Aorta (tissue), 5 donors: ENCODE data around the gene RAF1. TPM values are rescaled to one million over a fixed set of nuclear protein-coding genes. Genes with fewer than 3 reads are reported as not detected.
"Not testable (repeated sequence)": the region's sequence is repeated elsewhere in the genome, so short reads cannot be mapped to it uniquely, and the experiment has no call there.

ENCODE experiments used
- ATAC-seq: fragments of 200-7000 bp; cut with Tn5 transposase; one replicate; pipeline ENCODE4 v1.9.1; 2022; ENCODE audit warnings: moderate library complexity; ENCODE audit not compliant: low FRiP score
- DNase-seq, 2 donors: peaks; one replicate each; pipeline ENCODE4 v3.0.0-alpha.2; 2020
- H3K27ac ChIP-seq, 2 donors: one replicate each; pipeline ENCODE4 v1.5.1; 2013; ENCODE audit warnings: low read length in 2 of 2, mild to moderate bottlenecking in 2 of 2, moderate library complexity in 2 of 2, control low read depth in 1 of 2, inconsistent platforms in 1 of 2, low read depth in 1 of 2
- H3K27me3 ChIP-seq, 2 donors: one replicate each; pipeline ENCODE4 v1.6.1; 2013; ENCODE audit warnings: control low read depth in 1 of 2, low read length in 1 of 2, mild to moderate bottlenecking in 1 of 2, moderate library complexity in 1 of 2; ENCODE audit not compliant: insufficient read depth in 2 of 2, control insufficient read depth in 1 of 2
- H3K36me3 ChIP-seq, 2 donors: one replicate each; pipeline ENCODE4 v1.6.1; 2013; ENCODE audit warnings: control low read depth in 1 of 2, low read length in 1 of 2, mild to moderate bottlenecking in 1 of 2; ENCODE audit not compliant: insufficient read depth in 2 of 2, control insufficient read depth in 1 of 2
- H3K4me1 ChIP-seq, 2 donors: one replicate each; pipeline ENCODE4 v1.6.1; 2013; ENCODE audit warnings: low read length in 2 of 2, control low read depth in 1 of 2, mild to moderate bottlenecking in 1 of 2, moderate library complexity in 1 of 2; ENCODE audit not compliant: insufficient read depth in 2 of 2, control insufficient read depth in 1 of 2
- H3K4me3 ChIP-seq, 2 donors: one replicate each; pipeline ENCODE4 v1.5.1; 2013; ENCODE audit warnings: low read length in 2 of 2, control low read depth in 1 of 2, mild to moderate bottlenecking in 1 of 2
- H3K9me3 ChIP-seq: one replicate; pipeline ENCODE4 v1.6.1; 2013; ENCODE audit warnings: mild to moderate bottlenecking, low read length; ENCODE audit not compliant: control insufficient read depth
- WGBS, 2 donors: extraction: QIAGEN DNeasy Blood & Tissue Kit; methylation state at CpG; one replicate each; pipeline ENCODE4 v1.1.7; 2013; 5-methylcytosine and 5-hydroxymethylcytosine counted together
- intact Hi-C, 2 donors: fragments of 100-400 bp; cut with DNase I; formaldehyde crosslinking; loops; one replicate each; pipeline versions ENCODE4 v1.14.2 to v1.15.0; 2022
- polyA plus RNA-seq, 2 donors: library from polyadenylated mRNA; stranded (reverse); fragments of 200-250 nt; gene quantifications; one replicate each; pipeline ENCODE4 v1.2.3, GENCODE V29; 2013
- total RNA-seq, 2 donors: library from RNA; stranded (reverse); fragmentation: NEBNext Ultra II Directional; extraction: Animal tissue kit (Norgen Biotek cat#: 25700); gene quantifications; one replicate each; pipeline ENCODE4 v1.2.1, GENCODE V29; 2021
- donor health status: healthy with polysubstance abuse.
- donor health status: Bipolar disorder and iron deficiency.
- donor health status: DM: no; HTN: no; CAD: no.
- donor health status: DM: no; HTN: no; CAD: no.
- donor health status: DM: yes; HTN: yes; CAD: no.

Gene RAF1
- total and polyA plus RNA-seq, 4 donors = 57.0 to 117 (median 89.7) TPM

DNA sequence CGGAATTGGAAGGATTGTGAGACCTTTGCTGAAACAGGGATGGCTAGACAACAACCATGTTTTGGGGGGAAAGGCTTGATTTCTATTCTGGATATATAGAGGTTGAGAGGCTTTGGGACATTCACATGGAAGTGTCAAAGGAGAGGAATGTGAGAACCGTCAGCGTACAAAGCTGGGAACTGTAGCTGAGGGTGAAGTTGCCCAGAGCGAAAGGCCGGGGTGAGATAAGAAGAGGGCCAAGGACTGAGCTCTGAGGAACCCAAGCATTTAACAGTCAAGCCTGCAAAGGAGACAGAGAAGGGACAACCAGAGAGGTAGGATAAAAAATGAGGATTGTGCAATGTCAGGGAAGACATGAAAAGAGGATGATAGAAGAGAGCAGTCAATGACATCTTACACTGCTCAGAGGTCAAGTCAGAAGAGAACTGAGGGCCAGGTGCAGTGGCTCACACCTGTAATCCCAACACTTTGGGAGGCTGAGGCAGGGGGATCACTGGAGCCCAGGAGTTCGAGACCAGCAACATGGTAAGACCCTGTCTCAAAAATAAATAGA lies 41.5 kb upstream of the RAF1 start:
- ATAC-seq (no peak), DNase-seq (no peak)
- Histone ChIP-seq H3K36me3 (no peaks in the 10 kb centered on the region), H3K27ac (no peak overlapping the region), H3K9me3 (no peaks in the 10 kb centered on the region), H3K4me1 (peaks cover 0 to 2% of the 10 kb centered on the region in 2 donors), H3K4me3 (no peak overlapping the region), H3K27me3 (no peaks in the 10 kb centered on the region)
- intact Hi-C loops = loop anchor here (5.0 to 10.0 kb wide), 4 partner anchors 43 to 571 kb away; partner anchors contain the start of genes MKRN2 (in 1 of the 2), RAF1 (in 1 of the 2) and RPL32 (in 1 of the 2)
- 84 to 91% methylated on average over 6 of the region's 6 CpGs for WGBS, 2 donors

DNA sequence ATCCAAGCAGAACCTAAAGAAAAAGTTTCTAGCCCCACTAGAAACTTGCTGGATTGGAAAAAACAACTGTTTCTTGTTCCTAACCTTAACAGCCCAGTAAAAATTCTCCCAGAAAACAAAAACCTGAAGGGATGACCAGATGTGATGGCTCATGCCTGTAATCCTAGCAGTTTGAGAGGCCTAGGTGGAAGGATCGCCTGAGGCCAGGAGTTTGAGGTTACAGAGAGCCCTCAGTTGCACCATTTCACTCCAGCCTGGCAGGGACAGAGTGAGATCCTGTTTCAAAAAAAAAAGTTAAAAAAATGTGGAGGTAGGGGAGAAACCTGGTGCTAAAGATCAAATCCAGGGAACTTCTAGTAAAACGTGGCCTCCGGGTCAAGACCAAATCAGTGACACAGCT lies 38.6 kb upstream of the RAF1 start:
- DNase-seq (no peak), ATAC-seq (no peak)
- intact Hi-C loops = loop anchor here in 1 of 2 donors (10.0 kb wide), 2 partner anchors 148 to 568 kb away; partner anchors contain the start of gene MKRN2
- no peaks in the 10 kb centered on the region for H3K4me1 ChIP-seq
- no peak overlapping the region for H3K27ac ChIP-seq
- H3K9me3 ChIP-seq = no peaks in the 10 kb centered on the region
- H3K36me3 ChIP-seq = no peaks in the 10 kb centered on the region
- no peak overlapping the region for H3K4me3 ChIP-seq
- no peaks in the 10 kb centered on the region for H3K27me3 ChIP-seq
- WGBS, 2 donors = 91 to 96% methylated on average over 3 of the region's 3 CpGs

DNA sequence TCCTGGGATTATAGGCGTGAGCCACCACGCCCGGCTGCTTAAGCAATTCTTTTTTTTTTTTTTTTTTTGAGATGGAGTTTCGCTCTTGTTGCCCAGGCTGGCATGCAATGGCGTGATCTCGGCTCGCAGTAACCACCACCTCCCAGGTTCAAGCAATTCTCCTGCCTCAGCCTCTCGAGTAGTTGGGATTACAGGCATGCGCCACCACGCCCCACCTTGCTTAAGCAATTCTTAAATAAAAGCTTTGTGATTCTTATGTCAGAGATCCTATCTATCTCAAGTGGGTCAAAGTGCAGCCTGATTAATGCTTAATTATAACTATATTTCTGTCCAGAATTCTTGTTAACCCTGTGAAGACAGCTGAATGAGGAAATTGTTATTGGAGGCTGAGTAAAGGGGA lies 37.7 kb upstream of the RAF1 start:
- ATAC-seq, H3K4me3 ChIP-seq, H3K9me3 ChIP-seq, H3K4me1 ChIP-seq, DNase-seq, H3K27ac ChIP-seq, H3K36me3 ChIP-seq, H3K27me3 ChIP-seq: not testable (repeated sequence)
- WGBS, 2 donors = 92 to 97% methylated on average over 7 to 10 of the region's 10 CpGs
- intact Hi-C loops = loop anchor here in 1 of 2 donors (10.0 kb wide), 2 partner anchors 147 to 567 kb away; partner anchors contain the start of gene MKRN2

DNA sequence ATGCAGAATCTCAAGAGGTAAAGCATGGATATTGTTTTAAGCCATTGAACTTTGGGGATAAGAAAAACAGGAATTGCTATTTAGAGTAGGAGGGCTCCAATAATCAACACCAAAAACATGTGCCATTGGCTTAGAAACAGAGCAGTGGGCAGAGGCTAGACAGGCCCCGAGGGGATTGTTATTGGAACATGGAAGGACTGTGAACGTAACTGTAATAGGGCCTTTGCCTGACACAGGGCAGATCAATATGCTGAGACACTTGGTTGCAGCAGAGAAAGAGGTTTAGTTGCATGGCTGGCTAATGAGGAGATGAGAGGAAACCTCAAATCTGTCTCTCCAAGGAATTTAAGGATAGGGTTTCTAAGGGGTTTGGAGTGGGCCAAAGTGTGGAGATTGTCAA lies 36.9 kb upstream of the RAF1 start:
- Histone ChIP-seq H3K36me3 (no peaks in the 10 kb centered on the region), H3K27me3 (no peaks in the 10 kb centered on the region), H3K4me3 (no peak overlapping the region), H3K9me3 (no peaks in the 10 kb centered on the region), H3K4me1 (no peaks in the 10 kb centered on the region), H3K27ac (no peak overlapping the region)
- intact Hi-C loops = loop anchor here in 1 of 2 donors (10.0 kb wide), 2 partner anchors 146 to 566 kb away; partner anchors contain the start of gene MKRN2
- ATAC-seq (no peak), DNase-seq (no peak)
- 86 to 89% methylated on average over 2 of the region's 2 CpGs for WGBS, 2 donors

DNA sequence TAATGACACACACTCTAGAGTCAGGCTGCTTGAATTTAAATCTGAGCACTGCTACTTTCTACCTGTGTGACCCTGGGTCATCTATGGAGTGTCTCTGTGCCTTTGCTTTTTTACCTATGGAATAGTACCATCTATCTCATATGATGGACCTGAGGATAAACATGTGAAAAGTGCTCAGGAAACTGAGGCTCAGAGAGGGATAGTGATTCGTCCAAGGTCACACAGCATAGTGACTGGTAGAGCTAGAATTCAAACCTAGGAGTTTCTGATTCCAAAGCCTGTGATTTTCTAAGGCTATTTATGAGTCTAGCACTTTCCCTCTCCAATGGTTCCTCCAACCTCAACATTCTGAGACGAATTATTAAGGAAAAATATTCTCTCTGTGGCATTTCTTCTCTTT lies 32.0 kb upstream of the RAF1 start:
- ATAC-seq (no peak), DNase-seq (no peak)
- 63 to 81% methylated on average over 2 of the region's 2 CpGs for WGBS, 2 donors
- intact Hi-C loops = no loop called here
- H3K27me3 ChIP-seq = no peaks in the 10 kb centered on the region
- H3K27ac ChIP-seq = no peak overlapping the region
- no peak overlapping the region for H3K4me3 ChIP-seq
- H3K36me3 ChIP-seq = no peaks in the 10 kb centered on the region
- H3K4me1 ChIP-seq = no peaks in the 10 kb centered on the region
- H3K9me3 ChIP-seq = no peaks in the 10 kb centered on the region

DNA sequence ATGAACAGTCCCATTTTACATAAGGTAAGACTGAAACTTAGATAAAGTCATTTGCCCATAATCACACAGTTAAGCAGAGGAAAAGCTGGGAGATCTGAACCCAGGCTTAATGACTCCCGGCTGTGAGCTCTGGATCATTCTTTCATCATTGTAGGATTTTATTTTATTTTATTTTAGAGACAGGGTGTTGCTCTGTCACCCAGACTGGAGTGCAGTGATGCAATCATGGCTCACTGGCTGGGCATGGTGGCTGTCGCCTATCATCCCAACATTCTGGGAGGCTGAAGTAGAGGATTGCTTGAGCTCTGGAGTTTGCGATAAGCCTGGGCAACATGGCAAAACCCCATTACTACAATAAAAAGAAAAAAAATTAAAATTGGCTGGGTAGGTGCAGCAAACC lies 31.2 kb upstream of the RAF1 start:
- ATAC-seq (no peak), DNase-seq (no peak)
- peak overlapping the region in 1 of 2 donors; percentile 28 for H3K27ac ChIP-seq
- no peaks in the 10 kb centered on the region for H3K36me3 ChIP-seq
- H3K27me3 ChIP-seq = no peaks in the 10 kb centered on the region
- no peaks in the 10 kb centered on the region for H3K9me3 ChIP-seq
- WGBS, 2 donors = 73 to 74% methylated on average over 3 of the region's 3 CpGs
- H3K4me3 ChIP-seq = no peak overlapping the region
- H3K4me1 ChIP-seq = no peaks in the 10 kb centered on the region
- intact Hi-C loops = no loop called here

DNA sequence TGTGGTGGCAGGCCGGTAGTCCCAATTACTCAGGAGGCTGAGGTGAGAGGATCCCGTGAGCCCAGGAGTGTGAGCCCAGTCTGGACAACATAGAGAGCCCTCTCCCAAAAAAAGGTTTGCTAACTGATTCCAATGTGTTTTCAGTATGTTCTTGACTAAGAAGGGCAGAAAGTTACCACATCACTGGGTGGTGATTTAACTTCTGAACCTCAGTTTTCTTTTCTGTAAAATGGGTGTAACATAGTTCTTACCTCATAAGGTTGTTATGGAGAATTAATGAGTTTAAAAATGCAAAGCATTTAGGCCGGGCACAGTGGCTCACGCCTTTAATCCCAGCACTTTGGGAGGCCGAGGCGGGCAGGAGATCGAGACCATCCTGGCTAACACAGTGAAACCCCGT lies 28.5 kb upstream of the RAF1 start:
- Histone ChIP-seq H3K27ac (no peak overlapping the region), H3K36me3 (no peaks in the 10 kb centered on the region)
- 96% methylated on average over 8 of the region's 8 CpGs for WGBS, 2 donors

DNA sequence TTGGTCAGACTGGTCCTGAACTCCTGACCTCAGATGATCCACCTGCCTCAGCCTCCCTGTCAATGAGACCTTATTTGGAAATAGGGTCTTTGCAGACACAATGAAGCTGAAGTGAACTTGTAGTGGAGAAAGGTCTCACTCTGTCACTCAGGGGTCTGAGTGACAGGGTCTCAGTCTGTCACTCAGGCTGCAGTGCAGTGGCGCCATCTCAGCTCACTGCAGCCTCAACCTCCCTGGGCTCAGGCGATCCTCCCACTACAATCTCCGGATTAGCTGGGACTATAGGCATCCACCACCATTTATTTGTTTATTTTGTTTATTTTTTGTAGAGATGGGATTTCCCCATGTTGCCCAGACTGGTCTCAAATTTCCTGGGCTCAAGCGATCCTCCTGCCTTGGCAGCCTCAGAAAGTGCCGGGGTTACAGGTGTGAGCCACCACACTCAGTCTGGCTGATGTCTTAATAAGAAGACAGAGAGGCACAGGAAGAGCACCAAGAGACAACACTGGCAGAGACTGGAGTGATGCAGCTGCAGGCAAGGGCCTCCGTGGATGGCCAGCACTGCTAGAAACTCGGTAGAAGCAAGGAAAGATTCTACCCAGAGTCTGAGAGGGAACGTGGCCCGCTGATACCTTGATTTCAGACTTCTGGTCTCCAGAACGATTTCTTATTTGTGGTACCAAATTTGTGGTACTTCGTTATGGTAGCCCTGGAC lies 26.2 kb upstream of the RAF1 start:
- intact Hi-C loops = no loop called here
- no peak for ATAC-seq
- 80 to 81% methylated on average over 11 of the region's 11 CpGs for WGBS, 2 donors
- DNase-seq = peak in 1 of 2 donors; percentile 38
- Histone ChIP-seq H3K27me3 (no peaks in the 10 kb centered on the region), H3K27ac (no peak overlapping the region), H3K9me3 (no peaks in the 10 kb centered on the region), H3K36me3 (no peaks in the 10 kb centered on the region), H3K4me1 (no peaks in the 10 kb centered on the region), H3K4me3 (no peak overlapping the region)

More for the DNA sequence above, 28.5 kb upstream of the RAF1 start:
- intact Hi-C loops = no loop called here
- no peaks in the 10 kb centered on the region for H3K9me3 ChIP-seq
- H3K4me3 ChIP-seq = no peak overlapping the region
- H3K4me1 ChIP-seq = no peaks in the 10 kb centered on the region
- H3K27me3 ChIP-seq = no peaks in the 10 kb centered on the region
- DNase-seq (no peak), ATAC-seq (no peak)

DNA sequence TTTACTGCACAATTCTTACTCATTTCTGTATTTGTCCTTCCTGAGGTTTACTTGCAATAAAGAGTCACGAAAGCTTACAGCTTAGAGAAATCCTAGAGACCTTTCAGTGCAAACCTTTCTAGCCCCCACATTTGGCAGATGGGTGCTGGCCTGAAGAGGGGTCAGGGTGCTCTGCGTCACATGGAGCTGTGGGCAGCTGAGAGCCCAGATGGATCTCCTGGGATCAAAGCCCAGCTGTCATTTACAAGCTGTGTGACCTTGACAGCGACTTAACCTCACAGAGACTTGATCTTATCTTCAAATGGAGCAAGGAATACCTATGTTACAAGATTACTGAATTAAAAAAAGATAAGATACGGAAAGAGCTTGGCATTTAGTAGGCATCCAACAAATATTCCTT lies 24.0 kb upstream of the RAF1 start:
- WGBS, 2 donors = 79 to 86% methylated on average over 4 of the region's 4 CpGs
- intact Hi-C loops = no loop called here
- Histone ChIP-seq H3K9me3 (no peaks in the 10 kb centered on the region), H3K36me3 (no peaks in the 10 kb centered on the region), H3K4me1 (no peaks in the 10 kb centered on the region), H3K4me3 (no peak overlapping the region), H3K27ac (no peak overlapping the region), H3K27me3 (no peaks in the 10 kb centered on the region)
- ATAC-seq = no peak
- no peak for DNase-seq
